ENCODE measurements around the gene KRT39.

GRCh38 chr17:40949418-40949817 lies 17.3 kb downstream of the KRT39 start:
- TF ChIP-seq CTCF (conservative IDR thresholded peaks at IDR 0.05; ENCODE audit: low read depth, low read length) = no peak
- no peak for TF ChIP-seq EZH2 (IDR thresholded peaks at IDR 0.05; ENCODE audit: low read length, unreplicated experiment)
